Neural progenitor cell (in vitro differentiated cells): Measurements from ENCODE around the gene CHPF. TPM values are rescaled to one million over a fixed set of nuclear protein-coding genes. Genes with fewer than 3 reads are reported as not detected.

Experiments used
- DNase-seq: peaks from one replicate; pipeline ENCODE4 v3.0.0-alpha.2; 2016; ENCODE audit warnings: low spot score
- H2AFZ ChIP-seq: fragments of 200-600 bp; sonication (generic); replicated peaks from 2 replicates; pipeline ENCODE4 v1.6.1; 2016; ENCODE audit warnings: antibody characterized with exemption
- H3F3A ChIP-seq: fragments of 200-600 bp; sonication (generic); 2 replicates; pipeline ENCODE4 v1.6.1; 2016; ENCODE audit warnings: antibody characterized with exemption, low read depth
- H3K27ac ChIP-seq: fragments of 200-600 bp; sonication (generic); 2 replicates; pipeline ENCODE4 v1.5.1; 2016; ENCODE audit warnings: mild to moderate bottlenecking
- H3K27me3 ChIP-seq: fragments of 200-600 bp; sonication (generic); 2 replicates; pipeline ENCODE4 v1.6.1; 2016; ENCODE audit warnings: mild to moderate bottlenecking, moderate library complexity
- H3K36me3 ChIP-seq: fragments of 200-600 bp; sonication (generic); 2 replicates; pipeline ENCODE4 v1.5.1; 2016
- H3K4me1 ChIP-seq: fragments of 200-600 bp; sonication (generic); 2 replicates; pipeline ENCODE4 v1.6.1; 2016; ENCODE audit warnings: mixed run types
- H3K4me2 ChIP-seq: fragments of 200-600 bp; sonication (generic); 2 replicates; pipeline ENCODE4 v1.6.1; 2016
- H3K4me3 ChIP-seq: fragments of 200-600 bp; sonication (generic); 2 replicates; pipeline ENCODE4 v1.5.1; 2016
- H3K79me2 ChIP-seq: fragments of 200-600 bp; sonication (generic); 2 replicates; pipeline ENCODE4 v1.6.1; 2016; ENCODE audit warnings: low read depth
- H3K9ac ChIP-seq: fragments of 200-600 bp; sonication (generic); 2 replicates; pipeline ENCODE4 v1.6.1; 2016
- H3K9me3 ChIP-seq: fragments of 200-600 bp; sonication (generic); 2 replicates; pipeline ENCODE4 v1.5.1; 2016; ENCODE audit warnings: low read depth
- H4K20me1 ChIP-seq: fragments of 200-600 bp; sonication (generic); 2 replicates; pipeline ENCODE4 v1.6.1; 2016; ENCODE audit warnings: low read depth
- H3K27ac Mint-ChIP-seq: 3 replicates; pipeline ENCODE4 v1.8.0; 2021; ENCODE audit warnings: mixed read lengths
- H3K27me3 Mint-ChIP-seq: 2 replicates; pipeline ENCODE4 v1.8.0; 2022; ENCODE audit warnings: low read depth, mild to moderate bottlenecking, inconsistent platforms, moderate library complexity, mixed read lengths; ENCODE audit not compliant: insufficient read depth
- H3K36me3 Mint-ChIP-seq: 3 replicates; pipeline ENCODE4 v1.8.0; 2021; ENCODE audit warnings: mixed read lengths
- H3K4me1 Mint-ChIP-seq: 3 replicates; pipeline ENCODE4 v1.8.0; 2021; ENCODE audit warnings: mixed read lengths
- H3K4me3 Mint-ChIP-seq: 3 replicates; pipeline ENCODE4 v1.8.0; 2021; ENCODE audit warnings: mild to moderate bottlenecking, moderate library complexity, mixed read lengths
- H3K9me3 Mint-ChIP-seq: 3 replicates; pipeline ENCODE4 v1.8.0; 2020; ENCODE audit warnings: mixed read lengths
- CTCF ChIP-seq: fragments of 200-600 bp; sonication (generic); IDR thresholded peaks from 2 replicates; pipeline ENCODE4 v1.5.1; 2017; ENCODE audit warnings: antibody characterized with exemption, mild to moderate bottlenecking
- EZH2 ChIP-seq: fragments of 200-600 bp; sonication (generic); IDR thresholded peaks from 2 replicates; pipeline ENCODE4 v1.6.1; 2017; ENCODE audit warnings: antibody characterized with exemption, mild to moderate bottlenecking, moderate library complexity
- EZH2phosphoT487 ChIP-seq: fragments of 200-600 bp; sonication (generic); IDR thresholded peaks from 2 replicates; pipeline ENCODE4 v1.6.1; 2017; ENCODE audit warnings: antibody characterized with exemption
- total RNA-seq: library from RNA; depleted of rRNA; stranded (reverse); fragments of >200 nt; gene quantifications from 2 replicates; pipeline ENCODE4 v1.2.3, GENCODE V29; 2015; ENCODE audit warnings: low replicate concordance

The CHPF gene
- total RNA-seq, 1 donor from 2014 or later: 6.7 TPM

DNA sequence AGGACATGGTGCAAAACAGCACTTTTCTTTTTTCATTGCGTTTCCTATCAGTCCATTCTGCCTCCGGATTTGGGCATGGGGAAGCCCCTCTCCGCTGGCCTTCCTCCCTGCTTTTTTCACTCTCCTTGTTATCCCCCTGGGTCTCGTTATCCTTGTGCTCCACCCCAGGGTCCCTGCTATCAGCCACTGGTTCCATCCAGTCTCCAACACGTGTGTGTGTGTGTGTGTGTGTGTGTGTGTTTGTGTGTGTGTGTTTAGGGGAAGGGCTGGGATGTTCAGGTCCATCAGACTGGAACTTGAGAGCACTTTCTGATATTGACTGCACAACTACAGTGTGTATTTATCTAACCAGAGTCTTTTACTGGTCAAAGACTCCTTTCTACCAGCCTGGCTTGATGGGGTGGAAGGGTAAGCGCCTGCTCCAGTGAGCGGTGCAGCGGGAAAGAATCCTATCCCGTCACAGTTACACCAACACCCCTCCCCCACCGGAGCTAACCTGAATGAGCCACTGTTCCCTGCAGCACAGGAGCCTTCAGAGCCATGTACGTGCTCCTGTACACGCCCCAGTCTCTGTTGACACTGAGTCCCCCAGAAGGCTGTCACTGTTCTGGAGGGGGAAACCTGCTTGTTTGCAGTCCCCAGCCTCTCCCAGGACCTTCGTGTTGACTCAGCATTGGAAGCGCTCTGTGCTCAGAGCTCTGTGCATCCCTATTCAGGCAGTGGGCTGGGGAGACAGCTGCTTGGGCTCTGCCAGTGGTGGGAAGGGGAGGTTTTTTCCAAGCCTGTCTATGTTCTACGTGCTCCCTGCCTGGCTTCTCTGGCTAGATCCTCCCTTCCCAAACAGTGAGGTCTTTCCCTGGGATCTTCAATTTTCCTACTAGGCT lies 33.1 kb upstream of the CHPF start:
- H2AFZ ChIP-seq: peak overlapping the region; percentile 87
- peak overlapping the region; percentile 54 for H3K27ac ChIP-seq

DNA sequence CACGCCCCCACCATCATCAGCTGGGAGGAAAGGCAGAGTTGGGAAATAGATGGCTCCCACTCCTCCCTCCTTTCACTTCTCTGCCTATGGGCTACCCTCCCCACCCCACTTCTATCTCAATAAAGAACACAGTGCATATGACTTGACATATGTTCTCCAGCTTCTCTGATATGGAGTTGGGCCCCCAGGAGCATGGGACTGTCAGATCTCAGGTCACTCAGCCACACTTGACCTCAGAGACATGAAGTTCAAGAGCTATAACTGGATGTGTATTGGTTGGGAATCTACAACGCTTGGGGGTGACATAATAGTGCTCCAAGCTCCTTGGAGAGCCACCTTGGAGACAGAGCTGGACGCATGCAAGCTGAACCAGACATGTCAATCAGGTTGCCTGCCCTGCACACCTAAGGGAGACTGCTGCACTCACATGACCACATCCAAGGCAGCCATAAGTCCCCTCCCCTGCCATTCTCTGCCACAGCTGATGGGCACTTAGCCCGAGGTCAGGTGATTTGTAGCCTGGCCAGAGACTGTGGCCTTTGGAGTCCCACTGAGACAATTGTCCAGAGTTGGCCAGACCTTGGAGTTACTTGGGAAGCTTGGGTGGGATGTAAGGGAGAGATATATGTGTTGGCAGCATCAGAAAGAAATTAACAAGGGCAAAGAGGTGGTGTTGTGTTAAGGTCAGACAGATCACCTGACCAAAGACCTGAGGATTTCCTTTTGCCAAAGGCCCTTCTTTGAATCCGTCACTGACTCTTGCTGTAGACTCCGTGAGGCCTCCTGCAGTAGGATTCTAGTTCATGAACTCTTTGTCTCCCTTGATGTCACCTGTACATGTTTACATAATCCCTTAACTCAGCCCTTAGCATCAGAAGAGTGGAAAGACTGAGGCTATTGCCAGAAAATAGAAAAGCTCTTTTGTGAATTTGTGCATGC lies 32.2 kb upstream of the CHPF start:
- Mint-ChIP-seq H3K9me3 (no peaks in the 10 kb centered on the region), H3K4me1 (peaks cover 56% of the 10 kb centered on the region), H3K36me3 (no peaks in the 10 kb centered on the region), H3K27ac (peak overlapping the region; percentile 74), H3K4me3 (peak overlapping the region; percentile 62), H3K27me3 (peaks cover 13% of the 10 kb centered on the region)
- no peak overlapping the region for H3K9ac ChIP-seq
- no peak for TF ChIP-seq EZH2phosphoT487
- no peak for TF ChIP-seq CTCF
- H2AFZ ChIP-seq: no peak overlapping the region
- H3K27me3 ChIP-seq: no peaks in the 10 kb centered on the region
- H3K36me3 ChIP-seq: no peaks in the 10 kb centered on the region
- H3K27ac ChIP-seq: no peak overlapping the region
- peaks cover 50% of the 10 kb centered on the region for H3F3A ChIP-seq
- no peaks in the 10 kb centered on the region for H4K20me1 ChIP-seq
- peak overlapping the region; percentile 80 for H3K4me2 ChIP-seq
- DNase-seq: no peak
- H3K4me1 ChIP-seq: peaks cover 39% of the 10 kb centered on the region
- no peaks in the 10 kb centered on the region for H3K79me2 ChIP-seq
- no peaks in the 10 kb centered on the region for H3K9me3 ChIP-seq
- H3K4me3 ChIP-seq: no peak overlapping the region

More for the DNA sequence above, 33.1 kb upstream of the CHPF start:
- no peaks in the 10 kb centered on the region for H3K36me3 Mint-ChIP-seq
- H3K4me2 ChIP-seq: peak overlapping the region; percentile 80
- H3K27me3 Mint-ChIP-seq: peaks cover 12% of the 10 kb centered on the region
- H3K36me3 ChIP-seq: no peaks in the 10 kb centered on the region
- H3K27ac Mint-ChIP-seq: peak overlapping the region; percentile 89
- TF ChIP-seq EZH2phosphoT487 (no peak), CTCF (no peak), EZH2 (no peak)
- no peaks in the 10 kb centered on the region for H3K9me3 ChIP-seq
- H3K4me1 Mint-ChIP-seq: peaks cover 54% of the 10 kb centered on the region
- H4K20me1 ChIP-seq: no peaks in the 10 kb centered on the region
- H3K4me3 Mint-ChIP-seq: peak overlapping the region; percentile 62
- DNase-seq: peak; percentile 76
- no peaks in the 10 kb centered on the region for H3K9me3 Mint-ChIP-seq
- H3F3A ChIP-seq: peaks cover 45% of the 10 kb centered on the region
- H3K4me1 ChIP-seq: peaks cover 39% of the 10 kb centered on the region
- no peak overlapping the region for H3K9ac ChIP-seq
- H3K4me3 ChIP-seq: peak overlapping the region; percentile 24
- H3K79me2 ChIP-seq: no peaks in the 10 kb centered on the region
- no peaks in the 10 kb centered on the region for H3K27me3 ChIP-seq

DNA sequence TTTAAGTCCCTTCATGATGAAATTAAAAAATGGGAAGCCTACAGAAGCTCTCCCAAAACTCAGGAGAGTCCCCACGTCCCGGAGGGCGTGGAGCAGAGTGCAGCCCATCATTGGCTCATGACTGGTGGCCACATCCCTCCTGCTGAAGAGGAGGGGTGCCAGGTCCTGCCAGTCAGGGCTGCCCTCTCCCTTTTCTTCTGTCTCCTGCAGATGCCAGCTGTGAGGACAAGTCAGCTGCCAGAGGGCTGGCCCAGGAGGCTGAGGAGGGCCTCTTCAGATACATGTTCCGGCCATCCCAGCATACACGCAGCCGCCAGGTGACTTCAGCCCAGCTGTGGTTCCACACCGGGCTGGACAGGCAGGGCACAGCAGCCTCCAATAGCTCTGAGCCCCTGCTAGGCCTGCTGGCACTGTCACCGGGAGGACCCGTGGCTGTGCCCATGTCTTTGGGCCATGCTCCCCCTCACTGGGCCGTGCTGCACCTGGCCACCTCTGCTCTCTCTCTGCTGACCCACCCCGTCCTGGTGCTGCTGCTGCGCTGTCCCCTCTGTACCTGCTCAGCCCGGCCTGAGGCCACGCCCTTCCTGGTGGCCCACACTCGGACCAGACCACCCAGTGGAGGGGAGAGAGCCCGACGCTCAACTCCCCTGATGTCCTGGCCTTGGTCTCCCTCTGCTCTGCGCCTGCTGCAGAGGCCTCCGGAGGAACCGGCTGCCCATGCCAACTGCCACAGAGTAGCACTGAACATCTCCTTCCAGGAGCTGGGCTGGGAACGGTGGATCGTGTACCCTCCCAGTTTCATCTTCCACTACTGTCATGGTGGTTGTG lies 31.1 kb upstream of the CHPF start:
- DNase-seq: no peak
- no peak overlapping the region for H3K4me2 ChIP-seq
- peaks cover 2% of the 10 kb centered on the region for H3K36me3 Mint-ChIP-seq
- peaks cover 11% of the 10 kb centered on the region for H3K27me3 ChIP-seq
- no peak overlapping the region for H3K27ac ChIP-seq
- peaks cover 59% of the 10 kb centered on the region for H3K4me1 Mint-ChIP-seq
- peaks cover 44% of the 10 kb centered on the region for H3K4me1 ChIP-seq
- no peak overlapping the region for H3K4me3 Mint-ChIP-seq
- H3K9ac ChIP-seq: no peak overlapping the region
- H3K4me3 ChIP-seq: no peak overlapping the region
- no peaks in the 10 kb centered on the region for H3K9me3 ChIP-seq
- peaks cover 6% of the 10 kb centered on the region for H4K20me1 ChIP-seq
- H3K9me3 Mint-ChIP-seq: no peaks in the 10 kb centered on the region
- H3K36me3 ChIP-seq: no peaks in the 10 kb centered on the region
- peak overlapping the region; percentile 29 for H3K27ac Mint-ChIP-seq
- H3K27me3 Mint-ChIP-seq: peaks cover 13% of the 10 kb centered on the region
- H3F3A ChIP-seq: peaks cover 49% of the 10 kb centered on the region
- no peak overlapping the region for H2AFZ ChIP-seq
- TF ChIP-seq EZH2phosphoT487: no peak
- TF ChIP-seq CTCF: no peak
- no peak for TF ChIP-seq EZH2
- peaks cover 7% of the 10 kb centered on the region for H3K79me2 ChIP-seq
